Testis (tissue), 3 donors: ENCODE measurements around the gene CCNF. TPM values are rescaled to one million over a fixed set of nuclear protein-coding genes. Genes with fewer than 3 reads are reported as not detected.
"Not testable (repeated sequence)": the region's sequence is repeated elsewhere in the genome, so short reads cannot be mapped to it uniquely, and the experiment has no call there.

ENCODE experiments used
- DNase-seq: peaks from one replicate; pipeline ENCODE4 v3.0.0-alpha.2; 2019
- H3K27ac ChIP-seq, 2 donors: fragments of 200-600 bp; sonication (generic); one replicate each; pipeline ENCODE4 v1.5.1; 2019
- H3K27me3 ChIP-seq: fragments of 200-600 bp; sonication (generic); one replicate; pipeline ENCODE4 v1.5.1; 2019
- H3K36me3 ChIP-seq: fragments of 200-600 bp; sonication (generic); one replicate; pipeline ENCODE4 v1.5.1; 2017; ENCODE audit warnings: low read depth; ENCODE audit errors: missing control alignments
- H3K4me1 ChIP-seq: fragments of 200-600 bp; sonication (generic); one replicate; pipeline ENCODE4 v1.5.1; 2019
- H3K4me3 ChIP-seq, 2 donors: fragments of 200-600 bp; sonication (generic); one replicate each; pipeline ENCODE4 v1.5.1; 2017 to 2019
- H3K9me3 ChIP-seq: fragments of 200-600 bp; sonication (generic); one replicate; pipeline ENCODE4 v1.5.1; 2017
- CTCF ChIP-seq, 3 experiments: fragments of 450-650 bp in 2 of 3; fragments of 200-600 bp in 1 of 3; sonication (generic) in 1 of 3; IDR thresholded peaks; one replicate each; pipeline ENCODE4 v1.5.1; 2016 to 2019; ENCODE audit warnings: antibody characterized with exemption in 3 of 3, mild to moderate bottlenecking in 2 of 3, moderate library complexity in 1 of 3
- POLR2A ChIP-seq: fragments of 450-650 bp; IDR thresholded peaks from one replicate; pipeline ENCODE4 v1.6.1; 2017; ENCODE audit warnings: antibody characterized with exemption, mild to moderate bottlenecking, moderate library complexity
- WGBS, 2 donors: methylation state at CpG; one replicate each; pipeline ENCODE4 v1.1.5; 2018; 5-methylcytosine and 5-hydroxymethylcytosine counted together
- intact Hi-C: fragments of 100-400 bp; cut with DNase I; formaldehyde crosslinking; loops from one replicate; pipeline ENCODE4 v1.15.1; 2023; ENCODE audit warnings: low total_unique reads
- polyA plus RNA-seq: library from polyadenylated mRNA; stranded (reverse); fragments of 350-450 nt; fragmentation: Illumina TruSeq; extraction: RNeasy Lipid Tissue Mini Kit (QIAGEN cat#74804); gene quantifications from one replicate; pipeline ENCODE4 v1.2.3, GENCODE V29; 2014; ENCODE audit warnings: low read depth, low replicate concordance; ENCODE audit not compliant: insufficient read depth
- total RNA-seq, 2 donors: library from RNA; depleted of rRNA; stranded (reverse); fragments of >200 nt; gene quantifications; one replicate each; pipeline ENCODE4 v1.2.3, GENCODE V29; 2016

CCNF gene
- total and polyA plus RNA-seq, 3 donors from 2014 or later: 6.0 to 10.8 (median 9.4) TPM

GRCh38 chr16:2476345-2476720 is 47.1 kb downstream of the CCNF start:
- Histone ChIP-seq H3K4me3 (no peak overlapping the region), H3K4me1 (peaks cover 15% of the 10 kb centered on the region), H3K36me3 (no peaks in the 10 kb centered on the region), H3K27ac (no peak overlapping the region), H3K9me3 (no peaks in the 10 kb centered on the region), H3K27me3 (no peaks in the 10 kb centered on the region)
- WGBS, 2 donors: 77 to 93% methylated on average over 8 to 9 of the region's 9 CpGs
- intact Hi-C loops: no loop called here
- no peak for DNase-seq
- TF ChIP-seq CTCF (IDR thresholded peaks at IDR 0.05) (no peak), POLR2A (no peak)

DNA sequence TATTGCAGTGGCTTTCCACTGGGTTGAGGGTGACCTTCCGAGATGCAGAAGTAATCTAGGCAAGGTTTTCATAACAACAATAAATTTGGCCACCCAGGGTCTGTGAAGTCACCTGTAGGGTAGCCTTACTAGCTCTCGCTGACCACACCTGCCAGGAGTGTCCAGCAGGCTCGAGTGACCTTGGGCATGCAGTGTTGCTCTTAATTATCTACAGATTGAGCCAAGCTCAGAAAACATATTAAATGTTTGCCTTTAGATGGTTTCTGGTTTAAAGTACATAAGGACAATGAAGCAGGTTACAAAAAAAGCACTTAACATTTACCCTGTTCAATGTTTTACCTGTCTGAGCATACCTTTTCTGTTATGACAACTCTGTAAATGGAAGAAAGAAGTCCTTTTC is 47.5 kb downstream of the CCNF start:
- H3K27ac ChIP-seq: no peak overlapping the region
- 67 to 74% methylated on average over 3 of the region's 3 CpGs for WGBS, 2 donors
- H3K36me3 ChIP-seq: no peaks in the 10 kb centered on the region
- H3K27me3 ChIP-seq: no peaks in the 10 kb centered on the region
- DNase-seq: no peak
- H3K9me3 ChIP-seq: no peaks in the 10 kb centered on the region
- H3K4me3 ChIP-seq: no peak overlapping the region
- no peak for TF ChIP-seq POLR2A
- TF ChIP-seq CTCF (IDR thresholded peaks at IDR 0.05): no peak
- peaks cover 11% of the 10 kb centered on the region for H3K4me1 ChIP-seq
- intact Hi-C loops: no loop called here

GRCh38 chr16:2477327-2477726 is 48.1 kb downstream of the CCNF start:
- Histone ChIP-seq H3K4me1 (peaks cover 13% of the 10 kb centered on the region), H3K4me3 (no peak overlapping the region), H3K36me3 (no peaks in the 10 kb centered on the region), H3K27ac (no peak overlapping the region), H3K27me3 (no peaks in the 10 kb centered on the region), H3K9me3 (no peaks in the 10 kb centered on the region)
- intact Hi-C loops: no loop called here
- 93 to 96% methylated on average over 3 of the region's 3 CpGs for WGBS, 2 donors
- no peak for TF ChIP-seq CTCF (IDR thresholded peaks at IDR 0.05)
- no peak for TF ChIP-seq POLR2A
- no peak for DNase-seq

DNA sequence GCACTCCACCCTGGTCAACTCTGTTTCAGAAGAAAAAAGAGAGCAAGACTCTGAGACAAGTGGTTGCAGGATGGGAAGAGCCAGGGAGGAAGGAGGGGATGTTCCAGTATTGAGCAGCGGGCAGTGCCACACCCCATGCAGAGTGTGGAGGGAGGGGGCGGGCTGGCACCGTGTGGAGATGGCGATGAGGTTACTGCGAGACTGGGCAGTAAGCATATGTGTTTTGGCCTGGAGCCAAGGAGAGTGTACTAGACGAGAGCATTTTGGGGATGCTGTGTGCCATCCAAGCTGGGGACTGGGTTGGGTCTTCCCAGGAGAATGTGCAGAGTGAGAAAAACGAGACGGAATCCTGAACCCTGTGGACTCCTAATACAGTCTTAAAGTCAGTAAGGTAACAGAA is 49.0 kb downstream of the CCNF start:
- no peak for TF ChIP-seq POLR2A
- no peak for TF ChIP-seq CTCF (IDR thresholded peaks at IDR 0.05)
- no peak for DNase-seq
- H3K4me3 ChIP-seq: no peak overlapping the region
- no peaks in the 10 kb centered on the region for H3K36me3 ChIP-seq
- no peaks in the 10 kb centered on the region for H3K9me3 ChIP-seq
- H3K4me1 ChIP-seq: peaks cover 20% of the 10 kb centered on the region
- 79 to 81% methylated on average over 8 of the region's 8 CpGs for WGBS, 2 donors
- intact Hi-C loops: no loop called here
- no peak overlapping the region for H3K27ac ChIP-seq
- no peaks in the 10 kb centered on the region for H3K27me3 ChIP-seq

DNA sequence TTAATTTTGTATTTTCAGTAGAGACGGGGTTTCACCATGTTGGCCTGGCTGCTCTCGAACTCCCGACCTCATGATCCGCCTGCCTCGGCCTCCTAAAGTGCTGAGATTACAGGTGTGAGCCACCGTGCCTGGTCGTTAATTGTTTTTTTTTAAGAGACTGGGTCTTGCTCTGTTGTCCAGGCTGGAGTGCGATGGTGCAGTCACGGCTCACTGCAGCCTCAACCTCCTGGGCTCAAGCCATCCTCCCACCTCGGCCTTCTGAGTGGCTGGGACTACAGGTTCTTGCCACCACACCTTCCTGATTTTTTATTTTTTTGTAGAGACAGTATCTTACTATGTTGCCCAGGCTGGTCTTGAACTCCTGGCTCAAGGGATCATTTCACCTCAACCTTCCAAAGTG is 50.7 kb downstream of the CCNF start:
- not testable (repeated sequence) for H3K4me3 ChIP-seq, H3K36me3 ChIP-seq, H3K27me3 ChIP-seq, H3K27ac ChIP-seq, H3K9me3 ChIP-seq, DNase-seq
- intact Hi-C loops: loop anchor here (10.0 kb wide), 1 partner anchor 145 kb away; no protein-coding TSS in a partner anchor
- H3K4me1 ChIP-seq: peaks cover 20% of the 10 kb centered on the region
- 94 to 97% methylated on average over 10 of the region's 10 CpGs for WGBS, 2 donors
